ENCODE results near the gene SHISA5. TPM values are rescaled to one million over a fixed set of nuclear protein-coding genes. Genes with fewer than 3 reads are reported as not detected.
"Not testable (repeated sequence)": the region's sequence is repeated elsewhere in the genome, so short reads cannot be mapped to it uniquely, and the experiment has no call there.

Gene SHISA5
- total RNA-seq, 1 donor from 2014 or later, result 283 TPM

GRCh38 chr3:48463703-48464102 lies 40.3 kb downstream of the SHISA5 start:
- no peak for DNase-seq (ENCODE audit: low spot score)
- H3K9me3 Mint-ChIP-seq (ENCODE audit: unreplicated experiment), result no peaks in the 10 kb centered on the region
- peak overlapping the region; percentile 48 for H3K27ac Mint-ChIP-seq (ENCODE audit: unreplicated experiment)

GRCh38 chr3:48461767-48462166 lies 42.2 kb downstream of the SHISA5 start:
- H3K36me3 Mint-ChIP-seq (ENCODE audit: low read depth, unreplicated experiment), result peaks cover 12% of the 10 kb centered on the region
- not testable (repeated sequence) for H3K27ac Mint-ChIP-seq (ENCODE audit: unreplicated experiment); H3K4me3 Mint-ChIP-seq (ENCODE audit: unreplicated experiment); DNase-seq (ENCODE audit: low spot score); H3K9me3 Mint-ChIP-seq (ENCODE audit: unreplicated experiment)
- H3K4me1 Mint-ChIP-seq (ENCODE audit: unreplicated experiment), result peaks cover 13% of the 10 kb centered on the region
- peaks cover 15% of the 10 kb centered on the region for H3K27me3 Mint-ChIP-seq (ENCODE audit: unreplicated experiment)

More at GRCh38 chr3:48463703-48464102, 40.3 kb downstream of the SHISA5 start:
- peaks cover 17% of the 10 kb centered on the region for H3K27me3 Mint-ChIP-seq (ENCODE audit: unreplicated experiment)
- no peak overlapping the region for H3K4me3 Mint-ChIP-seq (ENCODE audit: unreplicated experiment)
- peaks cover 23% of the 10 kb centered on the region for H3K4me1 Mint-ChIP-seq (ENCODE audit: unreplicated experiment)
- no peak for TF ChIP-seq CTCF (IDR thresholded peaks at IDR 0.05; ENCODE audit: unreplicated experiment)
- H3K36me3 Mint-ChIP-seq (ENCODE audit: low read depth, unreplicated experiment), result peaks cover 21% of the 10 kb centered on the region

GRCh38 chr3:48460517-48460902 lies 43.5 kb downstream of the SHISA5 start:
- DNase-seq (ENCODE audit: low spot score), result no peak
- peaks cover 5% of the 10 kb centered on the region for H3K4me1 Mint-ChIP-seq (ENCODE audit: unreplicated experiment)
- peaks cover 10% of the 10 kb centered on the region for H3K27me3 Mint-ChIP-seq (ENCODE audit: unreplicated experiment)
- no peak overlapping the region for H3K27ac Mint-ChIP-seq (ENCODE audit: unreplicated experiment)
- H3K4me3 Mint-ChIP-seq (ENCODE audit: unreplicated experiment), result no peak overlapping the region
- no peak for TF ChIP-seq CTCF (IDR thresholded peaks at IDR 0.05; ENCODE audit: unreplicated experiment)
- H3K36me3 Mint-ChIP-seq (ENCODE audit: low read depth, unreplicated experiment), result peaks cover 12% of the 10 kb centered on the region
- no peaks in the 10 kb centered on the region for H3K9me3 Mint-ChIP-seq (ENCODE audit: unreplicated experiment)

- no peaks in the 10 kb centered on the region for H3K4me1 Mint-ChIP-seq (ENCODE audit: unreplicated experiment)
- H3K27me3 Mint-ChIP-seq (ENCODE audit: unreplicated experiment), result peaks cover 5% of the 10 kb centered on the region
- H3K9me3 Mint-ChIP-seq (ENCODE audit: unreplicated experiment), result no peaks in the 10 kb centered on the region
- peaks cover 12% of the 10 kb centered on the region for H3K36me3 Mint-ChIP-seq (ENCODE audit: low read depth, unreplicated experiment)
- no peak overlapping the region for H3K4me3 Mint-ChIP-seq (ENCODE audit: unreplicated experiment)
- H3K27ac Mint-ChIP-seq (ENCODE audit: unreplicated experiment), result no peak overlapping the region
- DNase-seq (ENCODE audit: low spot score), result no peak
- TF ChIP-seq CTCF (IDR thresholded peaks at IDR 0.05; ENCODE audit: unreplicated experiment), result no peak
These were observed 44.0 kb downstream of the SHISA5 start for GRCh38 chr3:48459773-48460516.

- Mint-ChIP-seq H3K27ac (ENCODE audit: unreplicated experiment) (no peak overlapping the region), H3K4me3 (ENCODE audit: unreplicated experiment) (no peak overlapping the region), H3K27me3 (ENCODE audit: unreplicated experiment) (peaks cover 4% of the 10 kb centered on the region), H3K4me1 (ENCODE audit: unreplicated experiment) (no peaks in the 10 kb centered on the region), H3K9me3 (ENCODE audit: unreplicated experiment) (no peaks in the 10 kb centered on the region), H3K36me3 (ENCODE audit: low read depth, unreplicated experiment) (peaks cover 14% of the 10 kb centered on the region)
- no peak for TF ChIP-seq CTCF (IDR thresholded peaks at IDR 0.05; ENCODE audit: unreplicated experiment)
- no peak for DNase-seq (ENCODE audit: low spot score)
These were observed 44.6 kb downstream of the SHISA5 start for GRCh38 chr3:48459331-48459730.

All from endothelial cell (in vitro differentiated cells).